HEK293 (cell line): Measurements from ENCODE around the gene FOXC2.

ENCODE experiments used
- BCL11B ChIP-seq: fragments of 450-650 bp; formaldehyde crosslinking; IDR thresholded peaks from 2 replicates; pipeline ENCODE4 v1.5.1; 2016; ENCODE audit warnings: low read depth, missing biosample characterization, missing genetic modification characterization
- MEIS1 ChIP-seq: sonication (generic); formaldehyde crosslinking; IDR thresholded peaks from 2 replicates; pipeline ENCODE4 v1.8.1; 2022; ENCODE audit warnings: missing genetic modification reagents, mild to moderate bottlenecking, borderline replicate concordance
- MZF1 ChIP-seq: fragments of 450-650 bp; formaldehyde crosslinking; IDR thresholded peaks from 2 replicates; pipeline ENCODE4 v1.5.1; 2017; ENCODE audit warnings: missing biosample characterization, missing genetic modification characterization, borderline replicate concordance
- SCRT2 ChIP-seq: fragments of 450-650 bp; formaldehyde crosslinking; IDR thresholded peaks from 2 replicates; pipeline ENCODE4 v1.5.1; 2016; ENCODE audit warnings: missing biosample characterization, missing genetic modification characterization
- ZBTB17 ChIP-seq: fragments of 450-650 bp; formaldehyde crosslinking; IDR thresholded peaks from 2 replicates; pipeline ENCODE4 v1.5.1; 2016; ENCODE audit warnings: missing biosample characterization, missing genetic modification characterization
- ZBTB21 ChIP-seq: fragments of 450-650 bp; formaldehyde crosslinking; IDR thresholded peaks from 2 replicates; pipeline ENCODE4 v1.5.1; 2017; ENCODE audit warnings: missing biosample characterization, missing genetic modification characterization
- ZFHX2 ChIP-seq: fragments of 450-650 bp; formaldehyde crosslinking; conservative IDR thresholded peaks from 2 replicates; pipeline ENCODE4 v1.5.1; 2016; ENCODE audit warnings: missing biosample characterization, missing genetic modification characterization
- ZNF121 ChIP-seq: fragments of 450-650 bp; formaldehyde crosslinking; IDR thresholded peaks from 2 replicates; pipeline ENCODE4 v1.5.1; 2016; ENCODE audit warnings: missing biosample characterization, missing genetic modification characterization
- ZNF133 ChIP-seq: fragments of 450-650 bp; formaldehyde crosslinking; IDR thresholded peaks from 2 replicates; pipeline ENCODE4 v1.5.1; 2016; ENCODE audit warnings: missing biosample characterization, missing genetic modification characterization
- ZNF138 ChIP-seq: fragments of 450-650 bp; formaldehyde crosslinking; IDR thresholded peaks from 2 replicates; pipeline ENCODE4 v1.5.1; 2016; ENCODE audit warnings: missing biosample characterization, missing genetic modification characterization, borderline replicate concordance
- ZNF16 ChIP-seq: fragments of 450-650 bp; formaldehyde crosslinking; IDR thresholded peaks from 2 replicates; pipeline ENCODE4 v1.5.1; 2016; ENCODE audit warnings: low read depth, missing biosample characterization, missing genetic modification characterization
- ZNF184 ChIP-seq: fragments of 450-650 bp; IDR thresholded peaks from 2 replicates; pipeline ENCODE4 v1.5.1; 2018; ENCODE audit warnings: missing biosample characterization, mild to moderate bottlenecking, missing genetic modification characterization
- ZNF2 ChIP-seq: fragments of 450-650 bp; formaldehyde crosslinking; IDR thresholded peaks from 2 replicates; pipeline ENCODE4 v1.5.1; 2016; ENCODE audit warnings: missing biosample characterization, missing genetic modification characterization
- ZNF221 ChIP-seq: fragments of 450-650 bp; formaldehyde crosslinking; IDR thresholded peaks from 2 replicates; pipeline ENCODE4 v1.5.1; 2017; ENCODE audit warnings: missing biosample characterization, missing genetic modification characterization, borderline replicate concordance
- ZNF23 ChIP-seq: fragments of 450-650 bp; formaldehyde crosslinking; IDR thresholded peaks from 2 replicates; pipeline ENCODE4 v1.5.1; 2016; ENCODE audit warnings: missing biosample characterization, missing genetic modification characterization, borderline replicate concordance
- ZNF274 ChIP-seq, 2 experiments: fragments of 200-500 bp in 1 of 2; fragments of 450-650 bp in 1 of 2; sonication (Bioruptor generic) in 1 of 2; formaldehyde crosslinking in 1 of 2; IDR thresholded peaks; 2 replicates each; pipeline versions ENCODE4 v1.5.1 to v1.6.1; 2014 to 2016; ENCODE audit warnings: borderline replicate concordance in 1 of 2, inconsistent platforms in 1 of 2, low read length in 1 of 2, missing biosample characterization in 1 of 2, missing genetic modification characterization in 1 of 2
- ZNF302 ChIP-seq: fragments of 450-650 bp; formaldehyde crosslinking; IDR thresholded peaks from 2 replicates; pipeline ENCODE4 v1.5.1; 2016; ENCODE audit warnings: missing biosample characterization, missing genetic modification characterization, low read depth
- ZNF335 ChIP-seq: fragments of 450-650 bp; formaldehyde crosslinking; conservative IDR thresholded peaks from 2 replicates; pipeline ENCODE4 v1.5.1; 2016; ENCODE audit warnings: missing biosample characterization, missing genetic modification characterization
- ZNF37A ChIP-seq: fragments of 450-650 bp; IDR thresholded peaks from 2 replicates; pipeline ENCODE4 v1.5.1; 2018; ENCODE audit warnings: missing biosample characterization, missing genetic modification characterization
- ZNF394 ChIP-seq: fragments of 450-650 bp; formaldehyde crosslinking; IDR thresholded peaks from 2 replicates; pipeline ENCODE4 v1.5.1; 2016; ENCODE audit warnings: missing biosample characterization, missing genetic modification characterization, mild to moderate bottlenecking, moderate library complexity, borderline replicate concordance
- ZNF529 ChIP-seq: fragments of 450-650 bp; formaldehyde crosslinking; IDR thresholded peaks from 2 replicates; pipeline ENCODE4 v1.5.1; 2017; ENCODE audit warnings: missing genetic modification characterization, missing biosample characterization; ENCODE audit not compliant: insufficient replicate concordance
- ZNF548 ChIP-seq: fragments of 450-650 bp; formaldehyde crosslinking; IDR thresholded peaks from 2 replicates; pipeline ENCODE4 v1.5.1; 2016; ENCODE audit warnings: missing biosample characterization, missing genetic modification characterization
- ZNF549 ChIP-seq: fragments of 450-650 bp; IDR thresholded peaks from 2 replicates; pipeline ENCODE4 v1.5.1; 2018; ENCODE audit warnings: missing biosample characterization, missing genetic modification characterization, mild to moderate bottlenecking, inconsistent platforms, moderate library complexity
- ZNF561 ChIP-seq: fragments of 450-650 bp; IDR thresholded peaks from 2 replicates; pipeline ENCODE4 v1.5.1; 2018; ENCODE audit warnings: missing biosample characterization, missing genetic modification characterization, borderline replicate concordance
- ZNF600 ChIP-seq: fragments of 450-650 bp; formaldehyde crosslinking; IDR thresholded peaks from 2 replicates; pipeline ENCODE4 v1.5.1; 2016; ENCODE audit warnings: missing biosample characterization, missing genetic modification characterization
- ZNF654 ChIP-seq: fragments of 450-650 bp; formaldehyde crosslinking; IDR thresholded peaks from 2 replicates; pipeline ENCODE4 v1.5.1; 2016; ENCODE audit warnings: low read depth, missing biosample characterization, missing genetic modification characterization
- ZNF747 ChIP-seq: fragments of 450-650 bp; formaldehyde crosslinking; IDR thresholded peaks from 2 replicates; pipeline ENCODE4 v1.5.1; 2016; ENCODE audit warnings: missing biosample characterization, missing genetic modification characterization
- ZSCAN23 ChIP-seq: fragments of 450-650 bp; formaldehyde crosslinking; IDR thresholded peaks from 2 replicates; pipeline ENCODE4 v1.5.1; 2016; ENCODE audit warnings: missing biosample characterization, missing genetic modification characterization
- TF ChIP-seq, protein P1 (sequence below): fragments of 450-650 bp; formaldehyde crosslinking; IDR thresholded peaks from 2 replicates; pipeline ENCODE4; 2016; ENCODE audit warnings: missing biosample characterization, missing genetic modification characterization
- TF ChIP-seq, protein P2 (sequence below): fragments of 450-650 bp; formaldehyde crosslinking; IDR thresholded peaks from 2 replicates; pipeline ENCODE4 v1.5.1; 2016; ENCODE audit warnings: missing biosample characterization, missing genetic modification characterization
- TF ChIP-seq, protein P3 (sequence below): fragments of 450-650 bp; formaldehyde crosslinking; IDR thresholded peaks from 2 replicates; pipeline ENCODE4 v1.5.1; 2017; ENCODE audit warnings: missing biosample characterization, missing genetic modification characterization
- TF ChIP-seq, protein P4 (sequence below): fragments of 450-650 bp; IDR thresholded peaks from 2 replicates; pipeline ENCODE4 v1.5.1; 2018; ENCODE audit warnings: missing biosample characterization, mild to moderate bottlenecking, missing genetic modification characterization
- TF ChIP-seq, protein P5 (sequence below): fragments of 450-650 bp; formaldehyde crosslinking; IDR thresholded peaks from 2 replicates; pipeline ENCODE4 v1.5.1; 2016; ENCODE audit warnings: missing biosample characterization, missing genetic modification characterization

FOXC2 gene

DNA sequence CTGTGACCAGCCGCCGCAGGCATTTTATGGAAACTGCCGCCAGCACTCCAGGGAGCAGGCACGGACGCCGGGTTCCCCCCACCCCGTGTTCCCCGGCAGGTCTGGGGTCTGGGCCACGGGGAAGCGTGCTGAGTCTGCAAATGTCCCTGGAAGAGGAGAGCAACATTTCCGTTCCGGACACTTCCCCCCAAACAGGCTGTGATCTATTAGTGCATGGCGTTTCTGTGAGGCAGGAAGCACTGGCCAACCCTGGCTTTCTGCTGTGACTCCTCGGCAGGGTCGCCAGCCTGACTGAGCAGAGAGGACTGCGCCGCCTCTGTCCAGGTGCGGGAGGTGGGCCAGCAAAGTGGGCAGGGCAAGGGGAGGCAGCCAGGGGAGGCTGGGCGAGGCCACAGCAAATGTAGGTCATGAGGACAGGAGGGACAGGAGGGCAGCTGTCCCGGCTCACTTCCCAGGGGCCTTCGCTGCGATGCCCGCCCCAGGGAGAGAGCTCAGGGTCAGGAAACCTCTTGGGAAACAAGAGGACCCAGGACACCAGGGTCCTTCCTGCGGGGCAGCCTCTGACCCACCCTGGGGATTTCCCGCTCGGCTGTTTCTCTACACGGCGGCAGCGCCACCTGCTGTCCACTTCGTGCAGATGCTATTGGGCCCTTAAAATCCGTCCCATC, 46.8 kb upstream of the FOXC2 start (continued):
- TF ChIP-seq ZNF133, result no peak
- no peak for TF ChIP-seq ZNF600 (tag by site-specific recombination)
- TF ChIP-seq ZBTB21, result no peak
- no peak for TF ChIP-seq MEIS1 (CRISPR knock-in tag)
- no peak for TF ChIP-seq ZNF16 (tag by site-specific recombination)
- no peak for TF ChIP-seq SCRT2 (tag by site-specific recombination)
- TF ChIP-seq ZNF548 (tag by site-specific recombination), result no peak
- TF ChIP-seq ZNF561 (tag by site-specific recombination), result no peak; the same call in 1 of the 2 replicates
- peak; percentile 52; the same call in 1 of the 2 replicates for TF ChIP-seq ZNF2 (tag by site-specific recombination)
- TF ChIP-seq ZNF549, result no peak
- TF ChIP-seq ZNF529, result no peak
- TF ChIP-seq ZNF121, result 0 out of 2 replicates have a peak, but pooled peaks have one; percentile 11
- peak; percentile 84 for TF ChIP-seq ZNF654 (tag by site-specific recombination)
- TF ChIP-seq ZBTB17, result 0 out of 2 replicates have a peak, but pooled peaks have one; percentile 22
- TF ChIP-seq ZNF37A (tag by site-specific recombination), result no peak
- TF ChIP-seq ZNF335 (tag by site-specific recombination), result peak; percentile 72
- no peak for TF ChIP-seq ZNF747 (tag by site-specific recombination)
- no peak for TF ChIP-seq ZNF302 (tag by site-specific recombination)
- TF ChIP-seq, protein P1, sequence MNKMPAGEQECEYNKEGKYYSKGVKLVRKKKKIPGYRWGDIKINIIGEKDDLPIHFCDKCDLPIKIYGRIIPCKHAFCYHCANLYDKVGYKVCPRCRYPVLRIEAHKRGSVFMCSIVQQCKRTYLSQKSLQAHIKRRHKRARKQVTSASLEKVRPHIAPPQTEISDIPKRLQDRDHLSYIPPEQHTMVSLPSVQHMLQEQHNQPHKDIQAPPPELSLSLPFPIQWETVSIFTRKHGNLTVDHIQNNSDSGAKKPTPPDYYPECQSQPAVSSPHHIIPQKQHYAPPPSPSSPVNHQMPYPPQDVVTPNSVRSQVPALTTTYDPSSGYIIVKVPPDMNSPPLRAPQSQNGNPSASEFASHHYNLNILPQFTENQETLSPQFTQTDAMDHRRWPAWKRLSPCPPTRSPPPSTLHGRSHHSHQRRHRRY (tag by site-specific recombination), result no peak
- no peak for TF ChIP-seq ZNF184
- no peak for TF ChIP-seq ZNF221 (tag by site-specific recombination)
- no peak for TF ChIP-seq ZNF23 (tag by site-specific recombination)
- no peak for TF ChIP-seq ZNF274 (IDR thresholded peaks at IDR 0.05; ENCODE audit: low read length)
- TF ChIP-seq ZNF274 (tag by site-specific recombination; IDR thresholded peaks at IDR 0.05; ENCODE audit: borderline replicate concordance), result no peak
- TF ChIP-seq, protein P2, sequence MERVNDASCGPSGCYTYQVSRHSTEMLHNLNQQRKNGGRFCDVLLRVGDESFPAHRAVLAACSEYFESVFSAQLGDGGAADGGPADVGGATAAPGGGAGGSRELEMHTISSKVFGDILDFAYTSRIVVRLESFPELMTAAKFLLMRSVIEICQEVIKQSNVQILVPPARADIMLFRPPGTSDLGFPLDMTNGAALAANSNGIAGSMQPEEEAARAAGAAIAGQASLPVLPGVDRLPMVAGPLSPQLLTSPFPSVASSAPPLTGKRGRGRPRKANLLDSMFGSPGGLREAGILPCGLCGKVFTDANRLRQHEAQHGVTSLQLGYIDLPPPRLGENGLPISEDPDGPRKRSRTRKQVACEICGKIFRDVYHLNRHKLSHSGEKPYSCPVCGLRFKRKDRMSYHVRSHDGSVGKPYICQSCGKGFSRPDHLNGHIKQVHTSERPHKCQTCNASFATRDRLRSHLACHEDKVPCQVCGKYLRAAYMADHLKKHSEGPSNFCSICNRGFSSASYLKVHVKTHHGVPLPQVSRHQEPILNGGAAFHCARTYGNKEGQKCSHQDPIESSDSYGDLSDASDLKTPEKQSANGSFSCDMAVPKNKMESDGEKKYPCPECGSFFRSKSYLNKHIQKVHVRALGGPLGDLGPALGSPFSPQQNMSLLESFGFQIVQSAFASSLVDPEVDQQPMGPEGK (tag by site-specific recombination), result no peak
- no peak for TF ChIP-seq ZSCAN23 (tag by site-specific recombination)
- no peak for TF ChIP-seq ZFHX2
- TF ChIP-seq, protein P3, sequence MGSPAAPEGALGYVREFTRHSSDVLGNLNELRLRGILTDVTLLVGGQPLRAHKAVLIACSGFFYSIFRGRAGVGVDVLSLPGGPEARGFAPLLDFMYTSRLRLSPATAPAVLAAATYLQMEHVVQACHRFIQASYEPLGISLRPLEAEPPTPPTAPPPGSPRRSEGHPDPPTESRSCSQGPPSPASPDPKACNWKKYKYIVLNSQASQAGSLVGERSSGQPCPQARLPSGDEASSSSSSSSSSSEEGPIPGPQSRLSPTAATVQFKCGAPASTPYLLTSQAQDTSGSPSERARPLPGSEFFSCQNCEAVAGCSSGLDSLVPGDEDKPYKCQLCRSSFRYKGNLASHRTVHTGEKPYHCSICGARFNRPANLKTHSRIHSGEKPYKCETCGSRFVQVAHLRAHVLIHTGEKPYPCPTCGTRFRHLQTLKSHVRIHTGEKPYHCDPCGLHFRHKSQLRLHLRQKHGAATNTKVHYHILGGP (tag by site-specific recombination), result no peak
- TF ChIP-seq ZNF394, result no peak
- TF ChIP-seq BCL11B (tag by site-specific recombination), result no peak
- TF ChIP-seq, protein P4, sequence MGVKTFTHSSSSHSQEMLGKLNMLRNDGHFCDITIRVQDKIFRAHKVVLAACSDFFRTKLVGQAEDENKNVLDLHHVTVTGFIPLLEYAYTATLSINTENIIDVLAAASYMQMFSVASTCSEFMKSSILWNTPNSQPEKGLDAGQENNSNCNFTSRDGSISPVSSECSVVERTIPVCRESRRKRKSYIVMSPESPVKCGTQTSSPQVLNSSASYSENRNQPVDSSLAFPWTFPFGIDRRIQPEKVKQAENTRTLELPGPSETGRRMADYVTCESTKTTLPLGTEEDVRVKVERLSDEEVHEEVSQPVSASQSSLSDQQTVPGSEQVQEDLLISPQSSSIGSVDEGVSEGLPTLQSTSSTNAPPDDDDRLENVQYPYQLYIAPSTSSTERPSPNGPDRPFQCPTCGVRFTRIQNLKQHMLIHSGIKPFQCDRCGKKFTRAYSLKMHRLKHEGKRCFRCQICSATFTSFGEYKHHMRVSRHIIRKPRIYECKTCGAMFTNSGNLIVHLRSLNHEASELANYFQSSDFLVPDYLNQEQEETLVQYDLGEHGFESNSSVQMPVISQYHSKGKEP (tag by site-specific recombination), result no peak
- 0 out of 2 replicates have a peak, but pooled peaks have one; percentile 31 for TF ChIP-seq MZF1 (tag by site-specific recombination)
- TF ChIP-seq ZNF138 (tag by site-specific recombination), result no peak
- TF ChIP-seq, protein P5, sequence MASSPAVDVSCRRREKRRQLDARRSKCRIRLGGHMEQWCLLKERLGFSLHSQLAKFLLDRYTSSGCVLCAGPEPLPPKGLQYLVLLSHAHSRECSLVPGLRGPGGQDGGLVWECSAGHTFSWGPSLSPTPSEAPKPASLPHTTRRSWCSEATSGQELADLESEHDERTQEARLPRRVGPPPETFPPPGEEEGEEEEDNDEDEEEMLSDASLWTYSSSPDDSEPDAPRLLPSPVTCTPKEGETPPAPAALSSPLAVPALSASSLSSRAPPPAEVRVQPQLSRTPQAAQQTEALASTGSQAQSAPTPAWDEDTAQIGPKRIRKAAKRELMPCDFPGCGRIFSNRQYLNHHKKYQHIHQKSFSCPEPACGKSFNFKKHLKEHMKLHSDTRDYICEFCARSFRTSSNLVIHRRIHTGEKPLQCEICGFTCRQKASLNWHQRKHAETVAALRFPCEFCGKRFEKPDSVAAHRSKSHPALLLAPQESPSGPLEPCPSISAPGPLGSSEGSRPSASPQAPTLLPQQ (tag by site-specific recombination), result no peak
